HL-60 (cell line): ENCODE results near the gene GSTM3.
"Not testable (repeated sequence)": the region's sequence is repeated elsewhere in the genome, so short reads cannot be mapped to it uniquely, and the experiment has no call there.

Source experiments
- DNase-seq, 2 experiments: peaks; one replicate each; pipeline ENCODE4 v3.0.0-alpha.2; 2010 to 2020; ENCODE audit warnings: low read depth in 1 of 2, low spot score in 1 of 2
- H3K27ac ChIP-seq: fragments of 250-450 bp; sonication (Bioruptor Pico); replicated peaks from 2 replicates; pipeline ENCODE4 v1.5.1; 2020; ENCODE audit warnings: mild to moderate bottlenecking, moderate library complexity
- H3K27me3 ChIP-seq: fragments of 250-450 bp; sonication (Bioruptor Pico); 2 replicates; pipeline ENCODE4 v1.5.1; 2021; ENCODE audit warnings: mild to moderate bottlenecking, moderate library complexity; ENCODE audit not compliant: insufficient read depth, poor library complexity, severe bottlenecking
- H3K4me3 ChIP-seq: replicated peaks from 2 replicates; pipeline ENCODE4 v1.5.1; 2011; ENCODE audit warnings: mild to moderate bottlenecking, control low read depth, low read length; ENCODE audit not compliant: insufficient read depth
- CTCF ChIP-seq: IDR thresholded peaks from one replicate; pipeline ENCODE4 v1.5.1; 2011; ENCODE audit warnings: low read length, control low read depth, inconsistent platforms; ENCODE audit not compliant: insufficient read depth
- GABPA ChIP-seq: IDR thresholded peaks from 2 replicates; pipeline ENCODE4 v1.6.1; 2012; ENCODE audit warnings: low read depth
- POLR2AphosphoS5 ChIP-seq: IDR thresholded peaks from 2 replicates; pipeline ENCODE4 v1.6.1; 2012; ENCODE audit warnings: low read depth
- REST ChIP-seq: IDR thresholded peaks from 2 replicates; pipeline ENCODE4 v1.6.1; 2012; ENCODE audit warnings: low read depth; ENCODE audit not compliant: insufficient replicate concordance
- SPI1 ChIP-seq: IDR thresholded peaks from 2 replicates; pipeline ENCODE4 v1.6.1; 2012; ENCODE audit warnings: low read depth, mild to moderate bottlenecking, borderline replicate concordance

GSTM3 gene

GRCh38 chr1:109697861-109698260 is 43.0 kb downstream of the GSTM3 start:
- not testable (repeated sequence) for DNase-seq, H3K4me3 ChIP-seq, H3K27me3 ChIP-seq, H3K27ac ChIP-seq

GRCh38 chr1:109697066-109697465 is 43.8 kb downstream of the GSTM3 start:
- DNase-seq, result no peak
- no peak overlapping the region for H3K27ac ChIP-seq
- H3K4me3 ChIP-seq, result no peak overlapping the region

GRCh38 chr1:109695138-109695537 is 45.7 kb downstream of the GSTM3 start:
- H3K4me3 ChIP-seq, H3K27me3 ChIP-seq, DNase-seq, H3K27ac ChIP-seq: not testable (repeated sequence)

More at GRCh38 chr1:109697066-109697465, 43.8 kb downstream of the GSTM3 start:
- no peaks in the 10 kb centered on the region for H3K27me3 ChIP-seq
- TF ChIP-seq GABPA (no peak), POLR2AphosphoS5 (no peak), SPI1 (no peak), CTCF (no peak), REST (no peak)

GRCh38 chr1:109694400-109694799 is 46.4 kb downstream of the GSTM3 start:
- H3K27ac ChIP-seq, H3K4me3 ChIP-seq, H3K27me3 ChIP-seq, DNase-seq: not testable (repeated sequence)

GRCh38 chr1:109691759-109692158 is 49.1 kb downstream of the GSTM3 start:
- DNase-seq, result no peak
- no peaks in the 10 kb centered on the region for H3K27me3 ChIP-seq
- no peak overlapping the region for H3K27ac ChIP-seq
- TF ChIP-seq GABPA, result no peak
- no peak for TF ChIP-seq CTCF
- TF ChIP-seq REST, result no peak
- TF ChIP-seq POLR2AphosphoS5, result no peak
- no peak for TF ChIP-seq SPI1
- no peak overlapping the region for H3K4me3 ChIP-seq
